Endothelial cell of umbilical vein (primary cell): Measurements from ENCODE around the gene MVB12B. TPM values are rescaled to one million over a fixed set of nuclear protein-coding genes. Genes with fewer than 3 reads are reported as not detected.
A peak's percentile ranks its signal among the peaks of the same experiment; 100 is the strongest.

Experiments used
- BruUV-seq: library from RNA; stranded (reverse); fragments of 400-500 nt; replicated peaks from 2 replicates; lab custom pipeline; 2021; lab: Mats Ljungman, UMichigan
- CTCF ChIA-PET: fragments of 300-600, 350-600 bp; sonication (Branson Sonifier 250); formaldehyde crosslinking; loops from one replicate; lab custom pipeline; 2021; ENCODE audit warnings: antibody characterized with exemption, inconsistent platforms; lab: Charles Lee
- POLR2A ChIA-PET: fragments of 300-600, 350-600 bp; sonication (Branson Sonifier 250); formaldehyde crosslinking; loops from one replicate; lab custom pipeline; 2021; ENCODE audit warnings: antibody characterized with exemption, inconsistent platforms; lab: Charles Lee
- DNase-seq: peaks from one replicate; pipeline ENCODE4 v3.0.0-alpha.2; 2011; ENCODE audit warnings: low read depth, low spot score
- FAIRE-seq: peaks from 2 replicates; lab custom pipeline; 2011; peaks lifted over from hg19 to GRCh38; lab: Jason Lieb, UNC
- H2AFZ ChIP-seq: 2 replicates; pipeline ENCODE4 v1.6.0; 2012; ENCODE audit warnings: low read depth, low read length, control low read depth, inconsistent platforms
- H3K27ac ChIP-seq: 2 replicates; pipeline ENCODE4 v1.5.1; 2011; ENCODE audit warnings: low read depth, mild to moderate bottlenecking, control low read depth, low read length, moderate library complexity; ENCODE audit not compliant: insufficient read depth
- H3K27me3 ChIP-seq, 2 experiments: 2 replicates each; pipeline versions ENCODE4 v1.6.0 to v1.6.1; 2011; ENCODE audit warnings: low read length in 2 of 2, mixed read lengths in 1 of 2; ENCODE audit not compliant: control insufficient read depth in 2 of 2, insufficient read depth in 2 of 2
- H3K36me3 ChIP-seq, 2 experiments: 2 replicates in 1 of 2; 3 replicates in 1 of 2; pipeline ENCODE4 v1.5.1; 2011; ENCODE audit warnings: low read length in 2 of 2, mild to moderate bottlenecking in 1 of 2, moderate library complexity in 1 of 2; ENCODE audit not compliant: control insufficient read depth in 2 of 2, insufficient read depth in 2 of 2; ENCODE audit errors: extremely low read depth in 1 of 2
- H3K4me1 ChIP-seq: 3 replicates; pipeline ENCODE4 v1.5.1; 2011; ENCODE audit warnings: mild to moderate bottlenecking, low read length; ENCODE audit not compliant: control insufficient read depth, insufficient read depth; ENCODE audit errors: extremely low read depth
- H3K4me2 ChIP-seq: 2 replicates; pipeline ENCODE4 v1.6.1; 2011; ENCODE audit warnings: low read length, control low read depth, mixed read lengths; ENCODE audit not compliant: insufficient read depth
- H3K4me3 ChIP-seq, 3 experiments: fragments of 200-600 bp in 1 of 3; sonication (generic), shearing (Covaris generic) in 1 of 3; replicated peaks in 1 of 3; 2 replicates each; pipeline ENCODE4 v1.5.1; 2011 to 2016; ENCODE audit warnings: control low read depth in 3 of 3, low read length in 3 of 3, mild to moderate bottlenecking in 2 of 3, inconsistent platforms in 1 of 3, low read depth in 1 of 3, moderate library complexity in 1 of 3; ENCODE audit not compliant: insufficient read depth in 1 of 3
- H3K79me2 ChIP-seq: 2 replicates; pipeline ENCODE4 v1.6.0; 2012; ENCODE audit warnings: low read length, inconsistent platforms; ENCODE audit not compliant: control insufficient read depth, insufficient read depth
- H3K9ac ChIP-seq: replicated peaks from 2 replicates; pipeline ENCODE3; 2011; ENCODE audit warnings: low read length, control low read depth; ENCODE audit not compliant: insufficient read depth; ENCODE audit errors: extremely low read depth
- H3K9me1 ChIP-seq: replicated peaks from 3 replicates; pipeline ENCODE4 v1.6.0; 2011; ENCODE audit warnings: mild to moderate bottlenecking, low read length; ENCODE audit not compliant: control insufficient read depth, insufficient read depth; ENCODE audit errors: extremely low read depth
- H3K9me3 ChIP-seq: replicated peaks from 2 replicates; pipeline ENCODE4 v1.5.1; 2012; ENCODE audit warnings: low read length, inconsistent platforms; ENCODE audit not compliant: control insufficient read depth, insufficient read depth
- H4K20me1 ChIP-seq: replicated peaks from 2 replicates; pipeline ENCODE3; 2011; ENCODE audit warnings: mild to moderate bottlenecking, low read length; ENCODE audit not compliant: control insufficient read depth, insufficient read depth; ENCODE audit errors: extremely low read depth
- CTCF ChIP-seq, 2 donors: IDR thresholded peaks; 1 replicate in 1 of 2; 2 replicates in 1 of 2; pipeline ENCODE4 v1.5.1; 2011; ENCODE audit warnings: low read length in 2 of 2, mild to moderate bottlenecking in 2 of 2, moderate library complexity in 2 of 2, control low read depth in 1 of 2, inconsistent platforms in 1 of 2, low read depth in 1 of 2; ENCODE audit not compliant: insufficient read depth in 1 of 2; ENCODE audit errors: extremely low read depth in 1 of 2
- EZH2 ChIP-seq: IDR thresholded peaks from 2 replicates; pipeline ENCODE4 v1.6.1; 2012; ENCODE audit warnings: borderline replicate concordance, low read depth, mild to moderate bottlenecking, moderate library complexity, low read length, inconsistent platforms; ENCODE audit not compliant: severe bottlenecking
- FOS ChIP-seq: IDR thresholded peaks from 2 replicates; pipeline ENCODE4 v1.6.1; 2011; ENCODE audit warnings: mild to moderate bottlenecking, low read length, moderate library complexity, borderline replicate concordance; ENCODE audit not compliant: insufficient read depth
- GATA2 ChIP-seq: IDR thresholded peaks from 2 replicates; pipeline ENCODE4 v1.7.0; 2011; ENCODE audit warnings: low read depth, mild to moderate bottlenecking, moderate library complexity, mixed read lengths, low read length; ENCODE audit not compliant: insufficient read length, insufficient read depth
- MAX ChIP-seq: IDR thresholded peaks from 2 replicates; pipeline ENCODE4 v1.6.1; 2011; ENCODE audit not compliant: insufficient read depth, insufficient read length
- MYC ChIP-seq: IDR thresholded peaks from one replicate; pipeline ENCODE4 v1.6.1; 2011; ENCODE audit warnings: mild to moderate bottlenecking, low read depth, low read length
- POLR2A ChIP-seq: IDR thresholded peaks from 2 replicates; pipeline ENCODE4 v1.6.1; 2012; ENCODE audit warnings: low read depth, mild to moderate bottlenecking, control low read depth, low read length
- dilution Hi-C: fragments of 300-500 bp; cut with MboI; formaldehyde crosslinking; loops from one replicate; pipeline ENCODE4 v1.15.0; 2019; ENCODE audit warnings: low sequenced_read_pairs; ENCODE audit not compliant: extremely low pct_ligation_motif_present
- intact Hi-C: fragments of 100-400 bp; cut with micrococcal nuclease; formaldehyde crosslinking; loops from one replicate; pipeline ENCODE4 v1.10.0; 2022
- polyA plus RNA-seq, 4 experiments: library from polyadenylated mRNA; depleted of rRNA in 3 of 4; stranded (reverse) in 3 of 4; unstranded in 1 of 4; fragments of >200 nt; gene quantifications; 2 replicates each; pipeline versions ENCODE4 v1.2.1 to v1.2.3, GENCODE V29; 2011 to 2012; ENCODE audit warnings: missing spikeins in 1 of 4
- total RNA-seq: library from RNA; stranded (reverse); gene quantifications from 2 replicates; pipeline ENCODE4 v1.2.3, GENCODE V29; 2021

The MVB12B gene
- total and polyA plus RNA-seq, 2 donors (not counting 3 experiments of a cell fraction or from before 2014, with no cell fraction given) = 6.6 to 17.3 TPM

GRCh38 chr9:126372716-126373115 lies 46.1 kb downstream of the MVB12B start:
- Histone ChIP-seq H3K4me1 (peaks cover 47% of the 10 kb centered on the region), H3K27me3 (no peaks in the 10 kb centered on the region)
- TF ChIP-seq EZH2 (no peak), MAX (no peak), POLR2A (no peak), CTCF (IDR thresholded peaks at IDR 0.05; ENCODE audit: extremely low read depth in 1 of 2, insufficient read depth in 1 of 2, low read depth in 1 of 2, low read length in 2 of 2) (no peak), MYC (no peak), GATA2 (no peak), FOS (no peak)

More at GRCh38 chr9:126372716-126373115, 46.1 kb downstream of the MVB12B start:
- ChIA-PET CTCF (interaction anchor here (0.6 to 7.3 kb wide), 7 partner anchors 13 to 71 kb away, joined by 3 to 46 read pairs (median 4); partner anchors contain the start of gene MVB12B), POLR2A (no interaction called here)
- H3K9me3 ChIP-seq = no peaks in the 10 kb centered on the region
- dilution Hi-C loops (no loop called here), intact Hi-C loops (loop anchor here (1.0 to 10.0 kb wide), 3 partner anchors 14 to 698 kb away; no protein-coding TSS in a partner anchor)
- H3K36me3 ChIP-seq = no peaks in the 10 kb centered on the region
- peak overlapping the region; percentile 44 for H3K9ac ChIP-seq
- BruUV-seq = TSS peak; percentile 89
- FAIRE-seq = peak; percentile 64
- H2AFZ ChIP-seq = peak overlapping the region; percentile 30
- H4K20me1 ChIP-seq = no peaks in the 10 kb centered on the region
- DNase-seq = peak; percentile 65
- no peak overlapping the region for H3K4me3 ChIP-seq
- no peaks in the 10 kb centered on the region for H3K79me2 ChIP-seq
- H3K4me2 ChIP-seq = peak overlapping the region; percentile 70
- H3K9me1 ChIP-seq = no peaks in the 10 kb centered on the region
- peak overlapping the region; percentile 94 for H3K27ac ChIP-seq
